HG03460 (cell line): ENCODE data around the gene DSCAML1.

Source experiments
- ATAC-seq: cut with Tn5 transposase; IDR thresholded peaks from one replicate; pipeline ENCODE4 v1.9.1; 2021; ENCODE audit not compliant: unreplicated experiment

The DSCAML1 gene

DNA sequence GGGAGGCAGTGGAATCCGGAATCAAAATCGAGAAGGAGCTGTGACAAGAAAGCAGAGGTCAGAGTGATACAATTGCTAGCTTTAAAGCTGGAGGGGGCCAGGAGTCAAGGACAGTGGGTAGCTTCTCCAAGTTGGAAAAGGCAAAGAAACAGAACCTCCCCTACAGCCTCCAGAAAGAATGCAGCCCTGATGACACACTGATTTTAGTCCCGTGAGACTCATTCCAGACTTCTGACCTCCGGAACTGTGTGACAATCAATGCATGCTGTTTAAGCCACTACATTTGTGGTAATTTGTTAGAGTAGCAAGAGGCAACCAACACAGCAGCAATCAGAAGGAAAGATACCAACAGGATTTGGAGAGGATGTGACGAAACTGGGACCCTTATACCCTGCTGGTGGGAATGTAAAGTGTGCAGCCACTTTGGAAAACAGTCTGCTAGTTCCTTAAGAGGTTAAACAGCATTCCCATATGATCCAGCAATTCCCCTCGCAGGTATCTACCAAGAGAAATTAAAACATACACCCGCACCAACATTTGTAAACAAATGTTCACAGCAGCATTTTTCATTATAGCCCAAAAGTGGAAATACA, 66.7 kb downstream of the DSCAML1 start:
- no peak for ATAC-seq

DNA sequence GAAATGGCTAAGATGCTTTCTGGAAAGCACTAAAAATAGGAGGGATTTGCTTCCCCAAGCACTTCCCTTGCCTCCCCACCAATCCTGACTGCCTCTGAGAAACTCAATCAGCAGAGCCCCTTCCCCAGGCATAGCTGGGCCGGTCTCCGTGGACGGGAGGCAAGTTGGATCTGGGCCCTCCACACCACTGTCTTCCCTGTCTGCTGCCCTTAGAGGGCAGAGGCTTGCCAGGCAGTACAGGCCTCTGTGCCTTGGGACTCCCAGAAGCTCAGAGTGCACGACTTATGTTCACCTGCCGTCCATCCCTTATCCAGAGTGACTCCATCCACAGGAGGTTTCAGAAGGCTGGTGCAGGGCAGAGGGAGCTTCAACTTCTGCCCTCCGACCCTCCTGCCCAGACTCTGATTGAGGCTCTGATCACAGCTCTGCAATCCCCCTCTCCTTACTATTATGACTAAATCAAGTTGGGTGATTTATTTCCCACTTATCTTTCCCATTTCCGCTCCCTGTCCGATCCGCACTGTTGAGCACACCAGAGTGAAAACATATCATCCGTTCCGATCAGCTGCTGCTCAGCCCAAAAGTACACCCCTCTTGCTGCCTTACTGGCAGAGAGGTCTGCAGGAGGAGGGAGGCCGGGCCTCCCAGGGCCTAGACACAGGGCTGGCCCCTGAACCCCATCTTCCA, 71.8 kb downstream of the DSCAML1 start:
- no peak for ATAC-seq

DNA sequence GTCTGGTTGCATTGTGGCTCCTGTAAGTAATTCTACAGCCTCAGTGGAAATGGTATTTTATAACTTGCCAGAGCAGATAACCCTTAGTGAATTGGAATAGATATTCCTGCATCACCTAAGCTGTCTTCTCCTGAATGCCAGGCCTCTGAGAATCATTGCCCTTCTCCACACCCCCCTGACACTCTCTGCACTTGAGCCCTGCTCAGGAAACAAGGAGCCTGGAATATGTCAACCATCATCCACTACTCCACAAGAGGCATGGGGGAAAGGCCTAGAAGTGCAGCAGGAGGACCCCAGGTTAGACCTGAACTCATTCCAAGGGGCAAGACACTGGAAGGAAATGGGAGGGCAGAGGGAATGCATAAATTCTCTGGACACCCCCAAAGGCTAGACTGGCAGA, 72.4 kb downstream of the DSCAML1 start:
- ATAC-seq, result no peak

- ATAC-seq, result no peak
Measured at GRCh38 chr11:117724104-117724503, 72.9 kb downstream of the DSCAML1 start.

- ATAC-seq, result no peak
Measured at GRCh38 chr11:117723277-117724024, 73.6 kb downstream of the DSCAML1 start.

DNA sequence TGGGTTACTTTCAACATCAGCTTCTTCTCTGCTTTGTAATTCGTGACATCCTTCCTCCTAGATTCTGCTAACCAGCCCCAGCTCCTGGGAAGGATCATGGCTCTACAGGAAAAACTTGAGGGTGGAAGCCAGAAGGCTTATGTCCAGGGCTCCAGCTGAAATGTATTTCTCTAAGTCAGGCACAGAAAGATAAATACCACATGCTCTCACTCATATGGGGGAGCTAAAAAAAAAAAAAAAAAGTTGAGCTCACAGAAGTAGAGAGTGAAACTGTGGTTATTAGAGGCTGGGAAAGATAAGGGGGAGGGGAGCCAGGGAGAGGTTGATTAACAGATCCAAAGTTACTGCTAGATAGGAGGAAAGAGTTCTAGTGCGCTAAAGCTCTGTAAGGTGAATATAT, 74.9 kb downstream of the DSCAML1 start:
- ATAC-seq, result no peak

DNA sequence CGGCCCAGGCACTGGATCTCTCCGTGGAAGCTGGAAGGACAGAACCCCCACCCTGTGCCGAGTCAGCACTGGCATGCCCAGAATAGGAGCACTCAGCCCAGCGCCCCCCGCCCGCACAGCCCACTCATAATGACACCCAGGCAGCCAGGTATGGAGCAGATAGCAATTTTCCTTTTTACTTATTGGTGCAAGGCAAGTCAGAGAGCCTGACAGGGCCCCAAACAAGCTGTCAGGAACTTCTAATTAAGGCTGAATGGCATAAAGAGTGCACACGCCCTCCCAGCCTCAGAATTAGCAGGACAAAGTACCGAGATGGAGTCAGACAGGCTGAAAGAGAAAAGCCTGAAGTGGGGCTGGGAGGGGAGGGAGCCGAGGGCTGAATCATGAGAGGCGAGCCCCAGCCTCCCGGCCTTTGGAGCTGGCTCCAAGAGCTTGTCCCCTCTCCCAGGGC, 76.9 kb downstream of the DSCAML1 start:
- ATAC-seq, result no peak

- no peak for ATAC-seq
Measured at GRCh38 chr11:117719480-117719879, 77.5 kb downstream of the DSCAML1 start.

GRCh38 chr11:117717485-117718314, 79.3 kb downstream of the DSCAML1 start:
- ATAC-seq, result no peak

- ATAC-seq, result no peak
Measured at GRCh38 chr11:117716521-117717440, 80.2 kb downstream of the DSCAML1 start.

DNA sequence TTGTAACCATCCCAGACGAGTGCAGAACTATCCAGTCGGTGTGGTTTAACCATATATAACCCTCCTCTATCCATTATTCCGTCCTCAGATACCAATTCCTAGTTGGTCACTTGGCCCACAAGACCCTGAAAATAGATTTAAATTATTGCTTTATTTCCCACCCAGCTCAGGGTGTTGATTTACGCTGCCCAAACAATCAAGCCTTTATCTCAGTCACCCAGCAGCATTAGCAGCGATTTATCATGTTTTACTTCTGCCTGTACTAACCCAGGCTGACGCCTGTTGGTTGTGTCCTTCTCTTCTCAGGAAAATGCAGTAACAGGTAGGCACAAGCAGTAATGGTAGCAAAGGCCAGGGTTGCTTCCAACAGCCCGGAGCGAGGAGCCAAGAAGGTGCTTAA, 81.2 kb downstream of the DSCAML1 start:
- no peak for ATAC-seq

DNA sequence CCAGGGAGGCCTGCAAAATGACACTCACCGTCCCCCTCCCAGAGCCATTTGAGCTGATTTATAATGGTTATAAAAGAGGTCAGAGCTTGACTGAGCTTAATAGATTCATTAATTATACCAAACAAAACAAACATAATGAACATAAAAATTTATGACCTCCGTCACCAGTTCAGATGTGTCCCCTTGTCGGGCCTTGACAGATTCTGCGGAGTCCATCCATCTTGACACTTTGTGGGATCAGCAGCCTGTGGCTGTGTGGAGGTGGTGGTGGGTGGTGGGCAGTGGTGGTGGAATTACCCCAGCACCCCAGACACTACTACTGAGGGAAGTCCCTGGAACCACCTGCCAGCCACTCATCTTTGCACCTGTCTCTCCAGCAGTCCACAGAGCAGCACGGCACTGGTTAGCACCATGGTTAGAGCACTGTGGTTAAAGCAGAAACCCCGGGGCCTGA, 83.5 kb downstream of the DSCAML1 start:
- ATAC-seq, result no peak

GRCh38 chr11:117712530-117712929, 84.5 kb downstream of the DSCAML1 start:
- no peak for ATAC-seq

GRCh38 chr11:117711331-117711730, 85.7 kb downstream of the DSCAML1 start:
- ATAC-seq, result no peak

DNA sequence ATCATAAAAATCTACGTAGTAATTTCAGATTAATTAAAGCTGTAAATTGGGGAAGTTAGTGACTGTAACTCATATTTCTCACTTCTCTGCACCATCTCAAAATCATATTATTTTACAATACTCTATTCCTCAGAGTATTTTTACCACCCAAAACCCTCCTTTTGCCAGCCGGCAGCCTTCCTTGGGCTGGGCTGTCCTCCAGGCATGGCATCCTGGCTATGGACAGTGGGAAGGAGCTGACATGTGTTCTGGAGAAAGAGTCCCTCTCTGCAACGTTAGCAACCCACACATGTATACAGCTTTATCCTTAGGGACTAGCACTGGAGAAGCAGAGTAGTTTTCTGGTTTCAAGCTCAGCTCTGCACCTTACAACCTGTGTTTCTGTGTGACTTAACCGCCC, 86.8 kb downstream of the DSCAML1 start:
- ATAC-seq, result no peak

GRCh38 chr11:117706322-117706814, 90.6 kb downstream of the DSCAML1 start:
- ATAC-seq, result no peak

GRCh38 chr11:117705866-117706265, 91.2 kb downstream of the DSCAML1 start:
- no peak for ATAC-seq

DNA sequence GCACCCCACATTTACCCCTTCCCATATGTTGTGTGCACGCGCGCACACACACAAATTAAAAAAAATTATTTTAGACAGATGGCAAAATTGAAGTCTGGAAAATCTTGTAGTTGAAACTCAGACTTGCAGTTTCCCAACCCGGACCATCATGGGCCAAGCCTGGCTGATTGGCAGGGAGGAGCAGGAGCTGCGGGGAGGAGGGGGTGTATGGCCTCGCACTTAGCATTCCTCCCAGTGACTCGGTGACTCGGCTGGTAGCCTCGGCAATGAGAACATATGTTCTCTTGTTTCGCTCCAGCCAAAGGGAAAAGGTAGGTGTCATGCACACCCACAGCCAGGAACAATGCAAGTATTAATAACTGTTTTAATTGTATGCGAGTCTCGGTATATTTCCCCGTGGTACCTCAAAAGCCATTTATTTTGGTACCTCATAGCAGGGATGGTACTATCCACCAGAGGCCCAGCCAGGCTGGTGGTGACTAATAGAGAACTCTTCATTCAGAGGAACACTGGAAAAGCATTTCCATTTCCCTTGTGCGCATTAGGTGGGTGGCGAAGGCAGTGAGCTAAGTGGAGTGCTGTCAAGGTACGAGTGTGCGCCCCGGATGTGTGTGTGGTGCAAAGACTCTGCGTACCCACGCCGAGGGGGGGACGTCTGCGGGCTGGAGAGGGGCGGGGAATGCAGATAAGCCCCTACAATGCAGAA, 92.5 kb downstream of the DSCAML1 start:
- ATAC-seq, result no peak

DNA sequence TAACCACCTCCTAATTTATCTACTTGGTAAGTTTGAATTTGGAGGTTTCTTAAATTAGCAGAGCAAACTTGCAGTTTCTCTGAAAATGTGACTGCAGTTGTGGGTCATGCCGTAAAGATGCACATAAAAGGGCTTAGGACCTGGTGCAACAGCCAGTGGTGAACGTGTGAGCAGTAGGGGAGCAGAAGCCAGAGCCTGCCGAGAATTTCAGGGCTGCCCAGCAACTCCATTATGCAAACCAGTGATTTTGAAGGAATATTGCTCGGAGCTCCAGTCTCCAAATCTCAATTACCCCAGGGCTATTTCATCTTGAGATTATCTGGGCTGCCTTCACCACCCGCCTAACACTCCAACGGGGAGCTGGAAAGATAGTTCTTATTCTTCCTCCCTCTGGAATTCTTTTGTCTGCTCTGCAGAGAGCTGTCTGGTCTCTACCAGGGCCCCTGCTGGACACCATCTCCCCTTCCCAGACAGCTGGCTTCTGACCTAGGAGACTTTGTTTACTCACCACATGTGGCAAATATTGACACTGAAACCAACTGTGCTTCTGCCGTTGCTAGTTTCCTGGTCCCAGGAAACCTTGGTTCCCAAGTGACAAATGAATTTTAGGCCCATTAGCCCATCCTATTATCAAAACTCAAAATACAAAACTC, 93.9 kb downstream of the DSCAML1 start:
- no peak for ATAC-seq
